GM13977 (cell line): ENCODE measurements around the gene CELSR2.

Experiments used
- DNase-seq: peaks from one replicate; pipeline ENCODE4 v3.0.0; 2012; ENCODE audit warnings: low spot score
- in situ Hi-C: fragments of 300-500 bp; cut with MboI; formaldehyde crosslinking; loops from one replicate; pipeline ENCODE4 v1.12.0; 2022; ENCODE audit warnings: low sequenced_read_pairs, low pct_unique_long_range_greater_than_20kb, mixed read lengths, inconsistent platforms; ENCODE audit not compliant: unreplicated experiment
- TF ChIP-seq, protein P1 (sequence below): IDR thresholded peaks from 2 replicates; pipeline ENCODE4 v1.5.1; 2012; ENCODE audit warnings: mild to moderate bottlenecking, control low read depth; ENCODE audit not compliant: insufficient read depth; ENCODE audit errors: extremely low read depth, missing control alignments

The CELSR2 gene

DNA sequence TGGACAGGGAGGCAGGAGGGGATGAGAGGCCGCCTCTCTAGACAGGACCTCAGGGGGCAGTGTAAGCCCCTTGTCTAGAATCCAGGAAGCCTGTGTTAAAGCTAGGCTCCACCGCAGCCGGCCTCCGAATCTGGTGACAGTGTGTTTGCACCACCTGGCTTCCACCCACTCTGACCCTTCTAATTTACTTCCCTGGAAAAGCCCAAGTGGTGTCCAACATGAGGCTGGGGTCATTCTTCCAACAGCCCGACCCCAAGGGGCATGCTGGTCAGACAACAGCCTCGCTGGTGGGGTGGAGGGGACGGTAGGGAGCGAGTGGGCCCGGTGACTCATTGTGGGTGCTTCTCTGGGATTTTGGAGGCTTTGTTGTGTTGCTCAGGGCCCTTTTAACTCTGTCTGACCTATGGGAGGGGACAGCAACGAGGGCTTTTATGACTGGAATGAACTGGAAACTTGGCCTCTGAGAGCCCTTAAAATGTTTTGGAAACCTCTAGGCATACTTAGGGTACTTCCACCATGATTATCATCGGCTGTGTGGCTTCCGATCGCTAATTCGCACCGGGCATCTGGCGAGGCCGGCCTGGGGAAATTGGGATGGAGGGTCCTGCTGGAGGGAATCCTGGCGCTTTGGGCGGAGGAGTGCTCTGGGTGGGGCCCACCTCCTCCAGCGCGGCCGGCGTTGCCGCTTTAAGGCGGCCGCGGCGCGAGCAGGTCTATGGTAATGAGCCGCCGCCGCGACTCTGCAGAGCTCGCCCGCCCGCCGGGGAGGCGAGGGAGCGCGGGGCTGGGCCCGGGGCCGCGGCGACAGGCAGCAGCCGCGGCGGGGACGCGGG is at the start of gene CELSR2:
TSS of gene CELSR2 (plus strand) at position 743 of the 833 bp plus-strand sequence. CDS start 541 bp downstream, outside the sequence.
- DNase-seq = peak; percentile 95
- TF ChIP-seq, protein P1, sequence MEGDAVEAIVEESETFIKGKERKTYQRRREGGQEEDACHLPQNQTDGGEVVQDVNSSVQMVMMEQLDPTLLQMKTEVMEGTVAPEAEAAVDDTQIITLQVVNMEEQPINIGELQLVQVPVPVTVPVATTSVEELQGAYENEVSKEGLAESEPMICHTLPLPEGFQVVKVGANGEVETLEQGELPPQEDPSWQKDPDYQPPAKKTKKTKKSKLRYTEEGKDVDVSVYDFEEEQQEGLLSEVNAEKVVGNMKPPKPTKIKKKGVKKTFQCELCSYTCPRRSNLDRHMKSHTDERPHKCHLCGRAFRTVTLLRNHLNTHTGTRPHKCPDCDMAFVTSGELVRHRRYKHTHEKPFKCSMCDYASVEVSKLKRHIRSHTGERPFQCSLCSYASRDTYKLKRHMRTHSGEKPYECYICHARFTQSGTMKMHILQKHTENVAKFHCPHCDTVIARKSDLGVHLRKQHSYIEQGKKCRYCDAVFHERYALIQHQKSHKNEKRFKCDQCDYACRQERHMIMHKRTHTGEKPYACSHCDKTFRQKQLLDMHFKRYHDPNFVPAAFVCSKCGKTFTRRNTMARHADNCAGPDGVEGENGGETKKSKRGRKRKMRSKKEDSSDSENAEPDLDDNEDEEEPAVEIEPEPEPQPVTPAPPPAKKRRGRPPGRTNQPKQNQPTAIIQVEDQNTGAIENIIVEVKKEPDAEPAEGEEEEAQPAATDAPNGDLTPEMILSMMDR = no peak
- in situ Hi-C loops = no loop called here

- in situ Hi-C loops = no loop called here
- TF ChIP-seq, protein P1 = no peak
- DNase-seq = no peak
These were observed 49.6 kb upstream of the CELSR2 start for GRCh38 chr1:109199710-109200109.

DNA sequence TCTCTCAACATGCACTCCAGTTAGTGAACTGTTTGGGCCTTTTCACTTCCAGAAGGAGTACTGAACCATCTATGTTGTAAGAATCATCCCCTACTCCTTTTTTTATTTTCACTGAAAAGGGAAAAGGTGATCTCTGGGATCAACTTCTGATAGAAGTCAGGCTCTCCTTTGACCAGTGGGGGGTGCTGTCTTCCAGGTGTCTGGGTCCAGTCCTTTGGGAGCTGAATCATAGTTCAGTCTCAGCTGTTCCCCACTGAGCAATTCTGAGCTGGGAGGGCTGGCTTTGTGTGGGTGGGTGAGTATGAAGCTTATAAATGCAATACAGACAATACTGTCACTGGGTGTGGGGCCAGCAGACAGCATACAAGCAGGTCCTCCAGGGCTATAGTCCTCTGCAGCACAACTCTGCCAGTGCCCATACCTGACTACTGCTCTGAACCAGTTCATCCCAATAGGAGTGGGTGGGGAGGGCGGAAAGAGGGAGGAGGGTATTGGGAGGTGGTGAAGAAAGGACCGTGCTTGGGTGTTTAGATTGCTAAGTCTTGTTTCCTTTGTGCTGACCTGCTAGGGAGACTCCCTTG is 48.1 kb upstream of the CELSR2 start:
- peak; percentile 59 for DNase-seq
- in situ Hi-C loops = no loop called here
- TF ChIP-seq, protein P1 = peak; percentile 70

- no peak for DNase-seq
- in situ Hi-C loops = no loop called here
- TF ChIP-seq, protein P1 = no peak
These were observed 44.9 kb upstream of the CELSR2 start for GRCh38 chr1:109204484-109204883.

DNA sequence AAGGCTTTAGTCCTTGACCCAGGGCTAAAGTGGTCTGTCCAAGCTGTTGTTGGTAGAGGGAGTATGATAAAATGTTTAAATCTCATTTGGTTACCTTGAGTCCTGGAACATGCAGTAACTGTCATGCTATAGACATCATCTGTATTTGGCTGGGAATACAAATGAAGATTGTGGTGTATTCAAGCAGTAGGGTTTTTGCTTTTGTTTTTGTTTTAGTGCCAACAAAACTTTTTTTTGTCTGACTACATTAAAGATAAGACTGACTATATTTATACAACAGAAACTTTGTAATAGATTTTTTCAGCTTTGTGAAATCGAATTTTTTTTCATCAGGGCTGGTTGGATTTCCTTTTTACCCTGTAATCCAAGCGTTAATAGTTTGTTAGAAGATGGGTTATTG is 43.0 kb upstream of the CELSR2 start:
- DNase-seq = no peak
- in situ Hi-C loops = no loop called here
- TF ChIP-seq, protein P1 = no peak

GRCh38 chr1:109207467-109208103 is 41.8 kb upstream of the CELSR2 start:
- DNase-seq = no peak
- TF ChIP-seq, protein P1 = no peak
- in situ Hi-C loops = no loop called here
